NCI-H1105 treated with DMSO at 0.1 percent for 48 hours (cell line): ENCODE data around the gene ANAPC2.

Experiments
- DNase-seq: peaks from one replicate; lab custom pipeline; 2025; lab: John Stamatoyannopoulos, UW

ANAPC2 gene

DNA sequence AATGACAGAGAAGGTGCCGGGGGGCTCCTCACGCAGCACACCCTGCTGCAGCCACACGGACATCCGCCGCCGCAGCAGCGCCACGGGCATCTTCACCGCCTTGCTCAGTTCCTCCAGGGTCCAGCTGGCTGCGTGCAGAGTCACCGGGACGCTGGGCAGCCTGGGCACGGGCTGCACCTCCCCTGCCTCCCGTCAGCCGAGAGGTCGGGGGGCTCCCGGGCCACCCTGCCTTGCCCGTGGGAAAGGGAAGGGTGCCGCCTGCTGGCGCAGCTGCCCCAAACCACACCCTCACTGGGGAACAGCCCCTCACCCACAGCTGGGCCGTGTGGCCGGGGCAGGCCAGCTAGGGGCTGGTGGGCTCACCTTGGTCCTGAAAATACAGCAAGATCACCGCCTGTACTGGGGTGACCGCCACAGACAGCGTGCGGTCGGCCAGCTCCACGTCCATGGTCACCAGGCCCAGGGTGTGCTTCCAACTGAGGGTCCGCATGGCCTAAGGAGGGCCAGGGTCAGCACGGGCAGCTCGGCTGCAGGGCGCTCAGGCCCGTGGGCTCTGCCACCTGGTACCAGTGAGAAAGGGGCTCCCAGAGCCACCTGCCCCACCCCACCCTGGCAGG lies 12.9 kb downstream of the ANAPC2 start:
- DNase-seq = no peak

DNA sequence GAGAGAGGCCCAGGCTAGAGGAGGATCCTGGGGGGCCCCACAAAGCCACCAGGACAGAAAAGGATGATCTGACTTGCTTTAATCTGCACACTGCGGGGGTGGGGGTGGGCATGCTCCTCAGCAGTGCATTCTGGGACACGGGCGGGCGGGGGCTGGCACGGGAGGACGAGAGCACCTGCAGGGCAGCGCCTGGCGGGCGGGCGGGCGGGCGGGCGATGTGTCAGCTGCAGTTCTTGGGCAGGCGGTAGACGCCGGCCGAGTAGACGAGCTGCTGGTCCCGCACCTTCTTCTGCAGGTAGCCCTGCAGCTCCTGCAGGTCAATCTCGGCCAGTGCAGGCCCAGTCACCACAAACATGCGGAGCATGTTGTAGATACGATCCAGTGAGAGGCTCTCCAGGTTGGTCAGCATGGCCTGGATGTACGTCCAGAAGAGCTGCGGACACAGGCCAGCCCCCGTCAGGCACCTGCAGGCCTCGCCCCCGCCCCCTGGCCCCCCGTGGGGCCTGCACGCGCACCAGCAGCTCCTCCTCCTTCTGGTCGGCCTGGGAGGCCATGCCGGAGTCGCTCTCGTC lies 13.6 kb downstream of the ANAPC2 start:
- no peak for DNase-seq

DNA sequence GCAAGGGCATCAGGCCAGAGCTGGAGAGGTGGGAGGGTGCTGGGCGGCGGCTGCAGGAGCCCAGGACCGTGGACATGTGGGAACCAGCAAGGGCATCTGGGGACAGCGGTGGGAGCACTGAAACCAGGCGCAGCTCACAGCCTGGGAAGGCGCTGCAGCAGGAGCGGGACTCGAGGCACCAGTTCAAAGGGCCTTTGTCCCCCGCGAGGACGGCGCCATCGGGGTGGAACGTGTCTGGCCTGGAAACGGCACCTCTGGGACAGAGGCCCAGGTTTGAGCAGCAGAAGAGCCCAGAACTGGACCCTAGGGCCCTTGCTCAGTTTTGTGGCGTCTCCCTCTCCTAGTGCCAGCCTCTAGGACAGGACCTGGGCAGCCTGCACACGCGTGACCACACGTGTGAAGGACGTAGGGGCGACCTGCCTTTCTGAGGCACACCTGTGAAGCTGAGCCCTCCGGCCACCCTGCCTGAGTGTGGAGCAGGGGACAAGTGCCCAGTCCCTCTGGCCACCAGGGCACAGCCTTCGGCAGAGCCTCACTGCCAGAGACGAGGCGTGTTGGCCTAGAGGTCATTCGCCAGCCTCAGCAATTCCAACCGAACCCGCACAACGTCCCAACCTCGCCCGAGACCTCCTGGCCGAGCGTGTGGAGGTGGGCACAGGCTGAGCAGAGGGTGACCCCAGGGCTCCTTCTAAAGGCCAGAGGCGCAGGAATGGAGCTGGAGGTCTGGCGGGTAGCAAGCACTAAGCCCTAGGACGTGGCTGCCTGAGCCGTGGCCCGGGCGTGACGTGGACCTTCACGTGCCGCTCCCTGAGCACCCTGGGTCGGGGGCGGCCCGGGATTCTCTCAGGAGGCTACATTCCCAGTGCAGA lies 14.3 kb downstream of the ANAPC2 start:
- no peak for DNase-seq

DNA sequence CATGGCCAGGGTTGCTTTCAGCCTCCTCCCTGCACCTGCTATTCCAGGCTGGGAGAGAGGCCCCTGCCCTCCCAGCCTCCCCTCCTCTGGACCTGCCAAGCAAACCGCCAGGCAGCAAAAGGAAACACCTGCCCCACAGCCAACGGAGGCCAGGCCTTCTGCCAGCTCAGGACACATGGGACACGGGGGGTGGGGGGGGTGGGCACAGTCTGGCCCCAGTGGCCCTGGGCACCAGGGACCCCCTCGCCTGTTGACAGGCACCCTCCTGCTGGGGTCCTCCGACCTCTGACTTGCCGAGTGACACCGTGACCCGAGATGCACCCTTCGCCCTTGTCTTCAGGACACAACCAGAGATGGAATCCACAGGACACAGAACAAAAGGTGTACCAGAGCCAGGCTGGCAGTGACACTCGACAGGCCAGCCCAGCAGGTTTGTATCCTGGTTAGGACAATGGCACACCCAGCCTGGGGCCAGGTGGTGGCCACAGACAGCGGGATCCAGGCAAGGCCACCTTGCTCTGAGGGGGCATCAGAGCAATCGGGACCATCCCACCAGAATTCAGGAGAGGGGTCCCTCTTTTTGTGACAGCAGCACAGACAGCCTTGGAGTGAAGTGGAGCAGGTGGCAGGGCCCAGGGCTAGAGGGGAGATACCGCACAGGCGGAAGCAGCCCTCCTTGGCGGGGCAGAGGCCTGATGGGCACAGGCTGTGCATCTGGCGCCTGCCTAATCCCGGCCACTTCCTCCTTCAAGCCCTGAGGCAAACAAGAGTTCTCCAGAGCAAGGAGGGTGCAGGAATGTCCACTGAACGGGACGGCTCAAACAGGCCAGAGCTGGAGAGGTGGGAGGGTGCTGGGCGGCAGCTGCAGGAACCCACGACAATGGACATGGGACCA lies 15.2 kb downstream of the ANAPC2 start:
- no peak for DNase-seq

DNA sequence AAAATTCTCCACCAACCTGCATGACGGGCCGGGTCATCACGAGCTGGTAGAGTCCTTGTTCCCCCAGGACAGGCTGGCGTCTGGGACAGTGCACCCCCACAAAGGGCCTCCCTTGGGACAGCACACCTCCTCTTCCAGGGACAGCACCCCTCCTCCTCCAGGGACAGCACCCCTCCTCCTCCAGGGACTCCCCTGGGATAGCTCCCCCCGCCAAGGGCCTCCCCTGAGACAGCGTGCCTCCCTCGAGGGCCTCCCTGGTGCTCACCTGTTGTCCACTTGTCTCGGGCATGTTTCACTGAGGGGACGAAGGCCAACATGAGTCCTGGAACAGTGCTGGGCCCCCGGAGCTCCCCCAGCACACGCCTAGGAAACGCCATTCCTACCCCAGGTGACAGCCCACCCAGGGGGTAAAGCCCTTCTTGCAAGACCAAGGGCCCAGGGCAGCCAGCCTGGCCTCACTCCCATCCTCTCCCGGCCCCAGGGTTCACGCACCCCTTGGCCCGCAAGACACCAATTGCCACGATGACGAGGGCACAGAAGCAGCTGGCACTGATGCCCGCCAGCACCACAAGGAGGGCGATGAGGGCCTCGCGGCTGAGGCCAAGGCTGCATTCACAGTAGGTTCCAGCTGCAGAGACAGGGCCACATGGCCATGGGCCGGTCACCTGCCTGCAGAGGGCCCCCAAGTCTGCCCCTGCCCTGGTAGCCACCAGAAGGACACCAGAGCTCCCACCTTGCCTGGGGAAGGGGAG lies 17.0 kb downstream of the ANAPC2 start:
- no peak for DNase-seq

DNA sequence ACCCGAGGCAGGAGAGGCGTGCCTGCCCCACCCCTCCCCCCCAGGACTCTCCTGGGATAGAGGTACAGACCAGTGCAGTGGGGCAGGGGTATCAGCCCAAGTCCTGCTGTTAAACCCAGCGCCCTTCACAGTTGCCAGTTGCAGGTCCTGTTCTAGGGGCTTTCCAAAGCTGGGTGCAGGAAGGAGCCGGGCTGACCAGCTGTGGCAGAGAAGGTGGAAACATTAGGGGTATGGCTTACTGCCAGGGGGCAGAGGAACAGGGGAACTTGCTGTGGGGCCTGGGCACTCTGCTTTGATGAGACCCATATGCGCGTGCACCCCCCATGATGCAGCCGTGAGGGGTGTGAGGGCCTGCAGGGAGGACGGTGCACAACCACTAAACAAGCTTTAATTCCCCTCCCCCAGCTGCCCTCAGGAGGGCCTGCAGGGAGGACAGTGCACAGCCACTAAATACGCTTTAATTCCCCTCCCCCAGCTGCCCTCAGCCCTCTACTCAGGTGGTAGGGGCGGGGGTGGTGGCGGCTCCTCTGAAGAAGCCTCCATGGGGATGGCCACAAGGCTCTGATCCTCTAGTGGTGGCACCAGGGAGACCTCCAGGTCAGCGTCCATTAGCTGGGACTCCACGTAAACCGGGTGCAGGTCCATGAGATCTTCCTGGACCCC lies 17.7 kb downstream of the ANAPC2 start:
- no peak for DNase-seq

DNA sequence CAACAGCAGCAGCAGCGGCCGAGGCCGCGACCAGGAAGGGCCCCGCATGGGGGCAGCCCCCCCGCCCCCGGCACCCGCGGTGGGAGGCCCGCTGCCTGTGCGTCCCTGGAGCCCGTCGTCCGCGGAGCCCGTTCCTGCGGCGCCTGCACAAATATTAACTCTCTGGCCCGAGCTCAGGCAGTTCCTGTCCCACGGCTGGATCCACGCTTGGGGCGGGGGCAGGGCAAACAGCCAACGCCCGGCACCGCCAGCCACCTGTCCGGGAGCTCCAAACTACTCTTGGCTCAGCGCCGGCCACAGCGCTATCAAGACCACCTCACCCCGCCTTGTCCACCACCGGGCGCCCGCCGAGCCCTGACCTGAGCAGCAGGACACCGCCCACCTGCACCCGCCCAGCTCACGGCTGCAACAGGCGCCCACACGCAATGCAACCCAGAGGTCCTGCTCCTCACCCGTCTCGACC lies 18.4 kb downstream of the ANAPC2 start, which contains the start of gene LRRC26:
TSS of gene LRRC26 (minus strand) at position 156 of the 463 bp plus-strand sequence. CDS start at position 48, 108 bp downstream.
- no peak for DNase-seq

DNA sequence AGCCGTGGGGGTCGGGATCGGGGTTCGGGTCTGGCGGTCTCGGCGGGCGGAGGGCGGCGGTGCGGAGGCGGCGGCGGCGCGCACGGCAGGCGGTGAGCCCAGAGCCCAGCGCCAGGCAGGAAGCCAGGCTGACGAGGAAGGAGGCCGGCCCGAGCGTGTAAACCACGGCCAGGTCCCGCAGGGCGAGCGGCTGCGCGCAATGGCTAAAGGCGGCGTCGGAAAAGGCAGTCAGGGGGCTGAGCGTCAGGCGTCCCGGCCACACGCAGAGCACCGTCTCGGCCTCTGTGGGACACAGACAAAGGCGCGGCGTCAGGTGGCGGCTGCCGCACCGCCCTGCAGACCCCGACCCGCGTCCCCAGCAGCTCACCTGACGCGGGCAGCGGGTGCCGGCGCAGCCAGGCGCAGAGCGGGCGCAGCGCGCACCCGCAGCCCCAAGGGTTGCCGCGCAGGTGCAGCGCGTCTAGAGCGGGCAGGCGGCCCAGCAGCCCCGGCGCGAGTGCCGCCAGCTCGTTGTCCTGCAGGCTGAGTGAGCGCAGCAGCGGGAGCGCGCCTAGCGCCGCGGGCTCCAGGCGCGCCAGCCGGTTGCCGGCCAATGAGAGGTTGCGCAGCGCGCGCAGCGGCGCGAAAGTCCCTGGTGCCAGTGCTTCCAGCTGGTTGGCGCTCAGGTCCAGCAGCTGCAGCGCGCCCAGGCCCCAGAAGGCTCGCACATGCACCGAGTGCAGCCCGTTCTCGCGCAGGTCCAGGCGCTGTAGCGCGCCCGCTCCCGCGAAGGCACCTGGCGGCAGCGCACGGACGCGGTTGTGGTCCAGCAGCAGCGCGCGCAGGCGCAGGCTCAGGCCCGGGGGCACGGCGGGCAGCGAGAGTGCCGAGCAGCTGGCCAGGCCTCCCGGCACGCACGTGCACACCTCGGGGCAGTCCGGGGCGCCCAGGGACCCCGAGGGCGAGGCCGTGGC lies 19.2 kb downstream of the ANAPC2 start:
- peak; percentile 83 for DNase-seq

DNA sequence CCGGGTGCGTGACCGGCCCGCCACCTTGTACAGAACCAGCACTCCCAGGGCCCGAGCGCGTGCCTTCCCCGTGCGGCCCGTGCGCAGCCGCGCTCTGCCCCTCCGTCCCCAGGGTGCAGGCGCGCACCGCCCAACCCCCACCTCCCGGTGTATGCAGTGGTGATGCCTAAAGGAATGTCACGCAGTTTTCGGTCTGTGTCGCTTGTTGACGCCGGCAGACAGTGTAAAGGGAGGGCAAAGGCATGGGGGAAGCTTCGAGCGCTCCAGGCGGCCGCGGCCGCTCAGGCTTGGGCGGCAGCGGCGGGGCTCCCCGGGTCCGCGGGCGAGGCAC lies 19.8 kb downstream of the ANAPC2 start:
- no peak for DNase-seq

DNA sequence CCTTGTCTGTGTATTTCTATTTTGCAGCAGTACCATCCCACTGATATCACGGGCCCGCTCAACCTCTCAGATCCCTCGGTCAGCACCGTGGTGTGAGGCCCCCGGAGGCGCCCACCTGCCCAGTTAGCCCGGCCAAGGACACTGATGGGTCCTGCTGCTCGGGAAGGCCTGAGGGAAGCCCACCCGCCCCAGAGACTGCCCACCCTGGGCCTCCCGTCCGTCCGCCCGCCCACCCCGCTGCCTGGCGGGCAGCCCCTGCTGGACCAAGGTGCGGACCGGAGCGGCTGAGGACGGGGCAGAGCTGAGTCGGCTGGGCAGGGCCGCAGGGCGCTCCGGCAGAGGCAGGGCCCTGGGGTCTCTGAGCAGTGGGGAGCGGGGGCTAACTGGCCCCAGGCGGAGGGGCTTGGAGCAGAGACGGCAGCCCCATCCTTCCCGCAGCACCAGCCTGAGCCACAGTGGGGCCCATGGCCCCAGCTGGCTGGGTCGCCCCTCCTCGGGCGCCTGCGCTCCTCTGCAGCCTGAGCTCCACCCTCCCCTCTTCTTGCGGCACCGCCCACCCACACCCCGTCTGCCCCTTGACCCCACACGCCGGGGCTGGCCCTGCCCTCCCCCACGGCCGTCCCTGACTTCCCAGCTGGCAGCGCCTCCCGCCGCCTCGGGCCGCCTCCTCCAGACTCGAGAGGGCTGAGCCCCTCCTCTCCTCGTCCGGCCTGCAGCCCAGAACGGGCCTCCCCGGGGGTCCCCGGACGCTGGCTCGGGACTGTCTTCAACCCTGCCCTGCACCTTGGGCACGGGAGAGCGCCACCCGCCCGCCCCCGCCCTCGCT lies 20.4 kb downstream of the ANAPC2 start:
- DNase-seq = peak; percentile 60

DNA sequence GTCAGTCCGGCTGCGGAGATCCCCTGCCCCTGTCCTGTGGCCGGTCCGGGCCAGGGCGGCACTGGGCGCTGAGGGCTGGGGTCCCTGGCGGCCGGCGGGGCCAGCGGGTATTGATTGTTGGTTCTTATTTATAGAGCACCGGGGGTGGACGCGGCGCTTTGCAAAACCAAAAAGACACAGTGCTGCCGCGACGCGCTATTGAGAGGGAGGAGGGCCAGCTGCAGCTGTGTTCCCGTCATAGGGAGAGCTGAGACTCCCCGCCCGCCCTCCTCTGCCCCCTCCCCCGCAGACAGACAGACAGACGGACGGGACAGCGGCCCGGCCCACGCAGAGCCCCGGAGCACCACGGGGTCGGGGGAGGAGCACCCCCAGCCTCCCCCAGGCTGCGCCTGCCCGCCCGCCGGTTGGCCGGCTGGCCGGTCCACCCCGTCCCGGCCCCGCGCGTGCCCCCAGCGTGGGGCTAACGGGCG lies 21.0 kb downstream of the ANAPC2 start:
- DNase-seq = no peak

DNA sequence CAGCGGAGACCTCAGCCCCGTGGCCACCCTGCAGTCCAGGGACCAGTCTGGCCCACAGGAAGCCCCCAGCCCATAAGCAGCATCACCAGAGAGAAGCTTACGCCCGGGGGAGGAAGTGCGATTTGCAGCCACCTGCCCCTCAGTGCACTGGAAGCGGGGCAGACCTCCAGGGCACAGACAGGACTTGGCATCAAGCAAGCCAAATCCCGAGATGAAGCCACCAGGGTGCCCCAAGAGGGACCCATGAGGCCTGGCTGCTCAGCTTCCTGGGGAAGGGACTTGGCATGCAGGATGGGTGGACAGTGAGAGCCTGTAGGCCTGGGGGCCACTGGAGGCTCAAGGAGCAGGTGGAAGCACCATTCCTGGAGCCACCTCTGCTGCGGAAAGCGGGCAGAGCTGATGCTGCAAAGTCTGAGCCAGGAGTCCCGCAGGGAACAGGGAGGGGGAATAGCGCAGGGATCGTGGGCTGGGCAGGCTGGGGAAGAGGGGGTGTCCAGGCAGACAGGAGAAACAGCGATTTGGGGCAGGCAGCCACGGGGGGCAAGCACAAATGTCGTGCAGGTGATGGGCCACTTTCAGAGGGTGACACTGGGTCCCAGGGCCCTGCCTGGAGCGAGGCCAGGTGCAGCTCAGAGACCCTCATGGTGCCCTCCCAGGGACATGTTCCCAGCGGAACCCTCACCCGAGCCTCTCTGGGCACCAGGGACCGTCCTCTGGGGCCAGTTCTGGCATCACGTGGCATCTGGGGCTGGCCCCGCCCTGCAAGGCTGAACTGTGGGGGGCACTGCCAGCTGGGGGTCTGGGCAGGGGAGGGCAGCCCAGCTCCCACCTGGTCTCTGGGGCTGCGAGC lies 21.8 kb downstream of the ANAPC2 start:
- no peak for DNase-seq

DNA sequence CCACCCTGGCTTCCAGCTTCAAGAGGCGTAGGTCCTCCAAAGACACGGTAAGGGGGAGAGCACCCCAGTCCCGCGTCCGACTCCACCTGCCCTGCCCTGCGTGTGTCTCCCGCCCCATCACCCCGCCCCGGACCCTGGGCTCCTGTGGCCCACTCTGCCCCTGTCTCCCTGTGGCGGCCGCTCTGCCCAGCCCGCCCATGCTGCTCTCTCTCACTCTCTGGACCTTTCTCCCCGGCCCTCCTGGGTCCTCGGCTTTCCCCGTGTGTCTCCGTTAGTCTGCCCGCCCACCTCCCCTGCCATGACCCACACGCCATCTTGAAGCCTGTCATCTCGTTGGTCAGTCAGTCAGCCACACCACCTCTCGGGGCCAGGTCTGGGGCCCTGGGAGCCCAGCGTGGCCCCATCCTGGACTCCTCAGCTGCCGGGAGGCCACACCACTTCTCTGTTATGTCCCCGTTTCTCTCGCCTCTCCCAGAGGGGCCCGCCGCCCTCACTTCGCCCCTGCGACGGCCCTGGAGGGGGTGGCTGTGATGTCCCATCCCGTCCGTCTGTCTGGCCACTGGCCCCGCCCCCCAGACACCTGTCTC lies 23.0 kb downstream of the ANAPC2 start:
- no peak for DNase-seq

DNA sequence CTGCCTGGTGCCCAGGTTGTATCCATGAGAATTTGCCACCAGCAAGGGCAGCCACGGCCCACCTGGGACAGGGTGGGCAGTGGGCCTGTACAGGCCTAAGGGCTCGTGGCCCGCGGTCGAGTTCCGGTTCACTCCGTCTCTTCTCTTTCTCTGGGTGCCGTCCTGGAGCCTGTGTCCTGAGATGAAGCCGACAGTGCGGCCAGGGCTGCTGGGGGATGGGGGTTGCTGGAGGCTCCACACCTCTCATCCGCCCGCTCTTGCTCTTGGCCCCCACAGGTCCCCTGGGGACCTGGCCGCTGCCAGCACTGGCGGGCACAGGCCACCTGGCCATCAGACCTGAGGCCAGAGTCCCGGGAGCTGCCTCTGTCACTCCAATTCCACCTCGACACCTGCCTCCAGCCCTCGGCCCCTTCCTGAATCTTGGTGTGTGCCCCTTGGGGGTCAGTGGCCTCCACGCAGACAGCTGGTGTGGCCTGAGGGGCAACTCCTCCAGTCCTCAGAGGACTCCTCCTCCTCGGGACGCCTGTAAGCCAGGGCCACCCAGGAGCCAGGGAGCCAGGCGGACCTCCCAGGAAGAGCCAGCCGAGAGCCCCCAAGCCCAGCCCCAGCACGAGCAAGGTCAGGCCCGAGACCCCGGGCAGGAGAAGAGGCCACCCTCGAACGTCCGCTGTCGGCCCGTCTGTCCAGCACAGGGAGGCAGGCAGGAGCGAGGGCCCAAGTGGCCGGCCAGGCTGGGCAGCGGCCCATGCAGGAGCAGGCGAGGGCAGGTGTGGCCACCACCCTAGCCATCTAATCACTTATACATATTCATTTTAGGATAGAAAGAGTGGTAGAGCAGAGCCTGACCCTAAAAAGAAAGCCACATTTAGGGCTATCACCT lies 23.8 kb downstream of the ANAPC2 start:
- no peak for DNase-seq

DNA sequence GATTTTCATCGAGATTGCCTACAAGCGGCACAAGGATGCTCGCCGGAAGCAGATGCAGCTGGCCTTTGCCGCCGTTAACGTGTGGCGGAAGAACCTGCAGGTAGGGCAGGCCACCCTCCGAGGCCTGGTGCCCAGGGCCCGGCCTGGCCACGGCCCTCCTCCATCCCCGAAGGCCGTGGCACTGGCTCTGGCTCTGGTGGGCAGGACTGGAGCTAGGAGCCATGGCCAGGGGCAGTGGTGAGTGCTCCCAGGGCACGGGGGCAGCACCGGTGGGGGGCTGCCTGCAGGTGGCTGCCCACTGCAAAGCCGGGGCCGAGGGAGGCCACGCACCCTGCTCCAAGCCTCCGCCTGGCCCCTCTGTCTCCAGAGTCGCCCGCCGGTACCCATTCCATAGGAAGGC lies 24.6 kb downstream of the ANAPC2 start:
- no peak for DNase-seq

DNA sequence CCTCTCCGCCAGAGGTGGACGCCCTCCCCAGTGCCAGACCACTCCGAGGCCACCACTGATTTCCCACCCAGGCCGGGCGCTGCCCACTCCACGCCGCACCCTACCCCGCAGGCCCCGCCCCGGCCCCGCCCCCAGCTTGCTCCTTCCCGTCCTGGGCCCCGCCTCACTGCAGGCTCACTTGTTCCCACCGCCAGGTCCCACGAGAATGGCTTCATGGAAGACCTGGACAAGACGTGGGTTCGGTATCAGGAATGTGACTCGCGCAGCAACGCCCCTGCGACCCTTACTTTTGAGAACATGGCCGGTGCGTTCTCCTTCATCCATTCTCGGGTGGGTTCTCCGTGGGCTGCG lies 25.0 kb downstream of the ANAPC2 start:
- DNase-seq = no peak
